ENCODE measurements around the gene NCOA7.

The NCOA7 gene, protein sequence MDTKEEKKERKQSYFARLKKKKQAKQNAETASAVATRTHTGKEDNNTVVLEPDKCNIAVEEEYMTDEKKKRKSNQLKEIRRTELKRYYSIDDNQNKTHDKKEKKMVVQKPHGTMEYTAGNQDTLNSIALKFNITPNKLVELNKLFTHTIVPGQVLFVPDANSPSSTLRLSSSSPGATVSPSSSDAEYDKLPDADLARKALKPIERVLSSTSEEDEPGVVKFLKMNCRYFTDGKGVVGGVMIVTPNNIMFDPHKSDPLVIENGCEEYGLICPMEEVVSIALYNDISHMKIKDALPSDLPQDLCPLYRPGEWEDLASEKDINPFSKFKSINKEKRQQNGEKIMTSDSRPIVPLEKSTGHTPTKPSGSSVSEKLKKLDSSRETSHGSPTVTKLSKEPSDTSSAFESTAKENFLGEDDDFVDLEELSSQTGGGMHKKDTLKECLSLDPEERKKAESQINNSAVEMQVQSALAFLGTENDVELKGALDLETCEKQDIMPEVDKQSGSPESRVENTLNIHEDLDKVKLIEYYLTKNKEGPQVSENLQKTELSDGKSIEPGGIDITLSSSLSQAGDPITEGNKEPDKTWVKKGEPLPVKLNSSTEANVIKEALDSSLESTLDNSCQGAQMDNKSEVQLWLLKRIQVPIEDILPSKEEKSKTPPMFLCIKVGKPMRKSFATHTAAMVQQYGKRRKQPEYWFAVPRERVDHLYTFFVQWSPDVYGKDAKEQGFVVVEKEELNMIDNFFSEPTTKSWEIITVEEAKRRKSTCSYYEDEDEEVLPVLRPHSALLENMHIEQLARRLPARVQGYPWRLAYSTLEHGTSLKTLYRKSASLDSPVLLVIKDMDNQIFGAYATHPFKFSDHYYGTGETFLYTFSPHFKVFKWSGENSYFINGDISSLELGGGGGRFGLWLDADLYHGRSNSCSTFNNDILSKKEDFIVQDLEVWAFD

DNA sequence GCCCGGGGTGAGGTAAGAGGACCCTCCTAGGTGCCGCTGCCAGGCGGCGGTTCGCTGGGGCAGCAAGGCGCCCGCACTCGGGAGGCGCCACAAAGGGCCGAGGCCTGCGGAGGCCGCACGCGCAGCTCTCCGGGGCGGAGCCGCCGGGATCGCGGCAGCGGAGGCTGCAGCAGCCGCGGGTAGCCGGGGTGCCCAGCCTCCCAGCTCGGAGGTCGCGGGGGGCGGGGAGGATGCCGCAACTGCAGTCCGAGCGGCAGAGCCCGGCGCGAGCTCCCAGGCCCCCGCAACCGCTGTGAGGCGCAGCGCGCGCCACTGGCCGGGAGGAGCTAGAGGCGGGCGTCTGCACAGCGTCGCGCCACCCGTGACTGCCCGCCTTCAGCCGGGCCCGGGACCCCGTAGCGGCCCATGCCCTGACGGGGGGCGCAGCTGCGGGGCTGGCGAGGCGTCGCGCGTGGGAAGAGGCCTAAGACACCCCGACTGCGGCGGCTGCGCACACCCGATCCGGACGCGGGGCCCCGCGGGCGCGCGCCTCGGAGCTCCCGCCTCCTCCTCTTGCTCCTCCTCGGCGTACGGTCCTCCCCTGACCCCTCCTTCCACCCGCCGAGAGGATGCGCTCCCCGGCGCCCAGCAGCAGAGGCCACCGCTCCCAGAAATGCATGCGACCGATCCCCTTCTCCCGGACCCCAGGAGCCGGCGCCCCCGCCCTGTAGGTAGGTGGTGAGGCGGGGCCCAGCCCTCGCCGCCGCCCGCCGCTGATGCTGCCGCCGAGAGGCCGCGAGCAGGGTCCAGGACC, at the start of gene NCOA7:
Gene NCOA7 (plus strand): TSS at position 603 of the 793 bp plus-strand sequence. CDS start 24,395 bp downstream, outside the sequence.
- no peaks in the 10 kb centered on the region for H4K20me1 ChIP-seq (ENCODE audit: insufficient read depth)
- H3K4me1 ChIP-seq (ENCODE audit: low read depth, poor library complexity, severe bottlenecking) = peaks cover 14% of the 10 kb centered on the region
- H3K79me2 ChIP-seq (ENCODE audit: insufficient read depth, low read depth) = no peaks in the 10 kb centered on the region
- H3K4me3 ChIP-seq (IDR thresholded peaks at IDR 0.05; ENCODE audit: insufficient read depth, low read depth, low read length) = no peak within 1 kb of the TSS
- no peaks in the 10 kb centered on the region for H3K27me3 ChIP-seq (ENCODE audit: insufficient read depth, low read depth)
- no peaks in the 10 kb centered on the region for H3K36me3 ChIP-seq (ENCODE audit: insufficient read depth)
- peak within 1 kb of the TSS; percentile 68 for H3K4me2 ChIP-seq
- H3K9ac ChIP-seq = peak within 1 kb of the TSS; percentile 47; the same call in 1 of the 2 replicates
- TF ChIP-seq, protein P1, sequence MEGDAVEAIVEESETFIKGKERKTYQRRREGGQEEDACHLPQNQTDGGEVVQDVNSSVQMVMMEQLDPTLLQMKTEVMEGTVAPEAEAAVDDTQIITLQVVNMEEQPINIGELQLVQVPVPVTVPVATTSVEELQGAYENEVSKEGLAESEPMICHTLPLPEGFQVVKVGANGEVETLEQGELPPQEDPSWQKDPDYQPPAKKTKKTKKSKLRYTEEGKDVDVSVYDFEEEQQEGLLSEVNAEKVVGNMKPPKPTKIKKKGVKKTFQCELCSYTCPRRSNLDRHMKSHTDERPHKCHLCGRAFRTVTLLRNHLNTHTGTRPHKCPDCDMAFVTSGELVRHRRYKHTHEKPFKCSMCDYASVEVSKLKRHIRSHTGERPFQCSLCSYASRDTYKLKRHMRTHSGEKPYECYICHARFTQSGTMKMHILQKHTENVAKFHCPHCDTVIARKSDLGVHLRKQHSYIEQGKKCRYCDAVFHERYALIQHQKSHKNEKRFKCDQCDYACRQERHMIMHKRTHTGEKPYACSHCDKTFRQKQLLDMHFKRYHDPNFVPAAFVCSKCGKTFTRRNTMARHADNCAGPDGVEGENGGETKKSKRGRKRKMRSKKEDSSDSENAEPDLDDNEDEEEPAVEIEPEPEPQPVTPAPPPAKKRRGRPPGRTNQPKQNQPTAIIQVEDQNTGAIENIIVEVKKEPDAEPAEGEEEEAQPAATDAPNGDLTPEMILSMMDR (conservative IDR thresholded peaks at IDR 0.05; ENCODE audit: low read depth, low read length) = no peak
- peak within 1 kb of the TSS; percentile 38; the same call in 1 of the 2 replicates for H3K27ac ChIP-seq
- peak within 1 kb of the TSS; percentile 73 for H2AFZ ChIP-seq (ENCODE audit: low read depth)

DNA sequence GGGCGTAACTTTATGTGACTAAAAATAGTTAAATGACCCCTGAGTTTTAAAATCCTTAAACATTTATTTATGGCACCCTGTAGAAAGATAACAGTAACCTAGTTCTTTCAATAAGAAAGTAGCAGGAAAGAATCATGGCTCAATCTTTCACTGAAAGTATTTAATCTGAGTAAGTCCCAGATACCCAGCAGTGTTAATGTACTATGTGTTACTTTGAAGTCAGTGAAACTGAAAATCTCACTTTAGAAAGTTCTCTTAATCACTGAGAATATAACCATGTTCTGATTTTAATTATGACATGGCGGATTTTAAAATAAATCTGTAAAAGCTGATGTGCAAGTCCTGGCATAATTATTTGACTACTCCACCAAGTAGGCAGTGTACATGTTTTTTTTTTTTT, 49.4 kb upstream of the NCOA7 start:
- H2AFZ ChIP-seq (ENCODE audit: low read depth) = no peak overlapping the region
- H3K4me2 ChIP-seq = no peak overlapping the region
- no peak overlapping the region for H3K9ac ChIP-seq
- H3K4me3 ChIP-seq (IDR thresholded peaks at IDR 0.05; ENCODE audit: insufficient read depth, low read depth, low read length) = no peak overlapping the region
- no peaks in the 10 kb centered on the region for H3K27me3 ChIP-seq (ENCODE audit: insufficient read depth, low read depth)
- H3K27ac ChIP-seq = no peak overlapping the region
- H3K79me2 ChIP-seq (ENCODE audit: insufficient read depth, low read depth) = no peaks in the 10 kb centered on the region
- no peaks in the 10 kb centered on the region for H4K20me1 ChIP-seq (ENCODE audit: insufficient read depth)
- H3K36me3 ChIP-seq (ENCODE audit: insufficient read depth) = no peaks in the 10 kb centered on the region
- H3K4me1 ChIP-seq (ENCODE audit: low read depth, poor library complexity, severe bottlenecking) = peaks cover 4% of the 10 kb centered on the region
- TF ChIP-seq, protein P1 (conservative IDR thresholded peaks at IDR 0.05; ENCODE audit: low read depth, low read length) = no peak

DNA sequence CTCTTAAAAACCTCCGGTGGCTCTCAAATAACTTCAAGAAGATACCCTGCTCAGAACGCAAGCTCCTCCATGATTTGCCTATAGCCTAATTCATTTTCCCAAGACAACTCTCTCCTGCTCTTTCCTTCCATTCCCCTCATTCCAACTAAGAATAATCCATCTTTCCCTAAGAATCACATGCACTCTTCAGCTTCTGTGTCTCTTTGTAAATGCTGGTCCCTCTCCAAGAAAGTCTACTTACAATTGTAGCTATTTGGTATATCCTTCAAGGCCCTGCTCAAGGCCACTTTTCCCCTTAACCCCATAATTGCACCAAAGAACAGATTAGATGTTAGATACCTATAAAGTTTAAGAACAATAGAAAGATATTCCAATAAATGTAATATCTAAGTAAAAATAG, 48.7 kb upstream of the NCOA7 start:
- TF ChIP-seq, protein P1 (conservative IDR thresholded peaks at IDR 0.05; ENCODE audit: low read depth, low read length) = no peak
- Histone ChIP-seq H4K20me1 (ENCODE audit: insufficient read depth) (no peaks in the 10 kb centered on the region), H2AFZ (ENCODE audit: low read depth) (no peak overlapping the region), H3K4me3 (IDR thresholded peaks at IDR 0.05; ENCODE audit: insufficient read depth, low read depth, low read length) (no peak overlapping the region), H3K79me2 (ENCODE audit: insufficient read depth, low read depth) (no peaks in the 10 kb centered on the region), H3K36me3 (ENCODE audit: insufficient read depth) (no peaks in the 10 kb centered on the region), H3K4me1 (ENCODE audit: low read depth, poor library complexity, severe bottlenecking) (peaks cover 7% of the 10 kb centered on the region), H3K27me3 (ENCODE audit: insufficient read depth, low read depth) (no peaks in the 10 kb centered on the region), H3K27ac (no peak overlapping the region), H3K9ac (no peak overlapping the region), H3K4me2 (no peak overlapping the region)
